NB4 (cell line): ENCODE measurements around the gene ETV6.

Experiments
- MYC ChIP-seq: IDR thresholded peaks from 2 replicates; pipeline ENCODE4 v1.6.1; 2011; ENCODE audit warnings: low read depth, low read length
- POLR2A ChIP-seq: IDR thresholded peaks from 2 replicates; pipeline ENCODE4 v1.6.1; 2011; ENCODE audit warnings: mild to moderate bottlenecking; ENCODE audit not compliant: insufficient read length; ENCODE audit errors: extremely low read depth
- TF ChIP-seq, protein P1 (sequence below): IDR thresholded peaks from one replicate; pipeline ENCODE4 v1.5.1; 2012; ENCODE audit warnings: low read depth, low read length
- TF ChIP-seq, protein P2 (sequence below): IDR thresholded peaks from 2 replicates; pipeline ENCODE4 v1.6.1; 2011; ENCODE audit warnings: low read depth, low read length

DNA sequence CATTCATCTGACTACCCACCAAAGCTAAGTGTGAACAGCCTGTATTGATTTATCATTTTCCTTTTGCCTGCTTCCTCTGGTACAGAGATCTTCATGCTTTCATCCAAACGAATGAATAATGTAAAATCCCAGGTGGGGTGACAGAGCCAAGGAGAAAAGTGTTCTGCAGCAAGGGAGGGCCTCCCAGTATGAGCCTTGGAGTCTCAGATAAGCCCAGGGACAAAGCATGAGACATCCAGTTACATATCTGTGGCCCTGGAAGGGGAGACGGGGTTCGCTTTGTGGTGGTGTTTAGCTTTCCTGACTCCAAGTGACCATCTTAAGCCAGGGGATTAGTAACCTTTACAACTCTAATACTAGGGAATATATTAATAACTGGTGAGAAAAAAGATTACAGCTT lies 177.1 kb downstream of the ETV6 start:
- TF ChIP-seq, protein P1, sequence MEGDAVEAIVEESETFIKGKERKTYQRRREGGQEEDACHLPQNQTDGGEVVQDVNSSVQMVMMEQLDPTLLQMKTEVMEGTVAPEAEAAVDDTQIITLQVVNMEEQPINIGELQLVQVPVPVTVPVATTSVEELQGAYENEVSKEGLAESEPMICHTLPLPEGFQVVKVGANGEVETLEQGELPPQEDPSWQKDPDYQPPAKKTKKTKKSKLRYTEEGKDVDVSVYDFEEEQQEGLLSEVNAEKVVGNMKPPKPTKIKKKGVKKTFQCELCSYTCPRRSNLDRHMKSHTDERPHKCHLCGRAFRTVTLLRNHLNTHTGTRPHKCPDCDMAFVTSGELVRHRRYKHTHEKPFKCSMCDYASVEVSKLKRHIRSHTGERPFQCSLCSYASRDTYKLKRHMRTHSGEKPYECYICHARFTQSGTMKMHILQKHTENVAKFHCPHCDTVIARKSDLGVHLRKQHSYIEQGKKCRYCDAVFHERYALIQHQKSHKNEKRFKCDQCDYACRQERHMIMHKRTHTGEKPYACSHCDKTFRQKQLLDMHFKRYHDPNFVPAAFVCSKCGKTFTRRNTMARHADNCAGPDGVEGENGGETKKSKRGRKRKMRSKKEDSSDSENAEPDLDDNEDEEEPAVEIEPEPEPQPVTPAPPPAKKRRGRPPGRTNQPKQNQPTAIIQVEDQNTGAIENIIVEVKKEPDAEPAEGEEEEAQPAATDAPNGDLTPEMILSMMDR: no peak
- TF ChIP-seq, protein P2, sequence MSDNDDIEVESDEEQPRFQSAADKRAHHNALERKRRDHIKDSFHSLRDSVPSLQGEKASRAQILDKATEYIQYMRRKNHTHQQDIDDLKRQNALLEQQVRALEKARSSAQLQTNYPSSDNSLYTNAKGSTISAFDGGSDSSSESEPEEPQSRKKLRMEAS: no peak
- TF ChIP-seq POLR2A: no peak
- no peak for TF ChIP-seq MYC
